NT2/D1 (cell line): ENCODE results near the gene CDK19.

Experiments used
- SUZ12 ChIP-seq: IDR thresholded peaks from 2 replicates; pipeline ENCODE4 v1.6.1; 2011; ENCODE audit not compliant: insufficient read length, insufficient read depth; ENCODE audit errors: extremely low read depth
- YY1 ChIP-seq: IDR thresholded peaks from 2 replicates; pipeline ENCODE4 v1.6.1; 2011; ENCODE audit not compliant: insufficient read length, insufficient read depth

- TF ChIP-seq YY1 = no peak
- TF ChIP-seq SUZ12 = no peak
These were observed 103.0 kb downstream of the CDK19 start for GRCh38 chr6:110712238-110712637.
